Dermis microvascular lymphatic vessel endothelial cell (primary cell): ENCODE results near the gene GPR150. TPM values are rescaled to one million over a fixed set of nuclear protein-coding genes. Genes with fewer than 3 reads are reported as not detected.
"Not testable (repeated sequence)": the region's sequence is repeated elsewhere in the genome, so short reads cannot be mapped to it uniquely, and the experiment has no call there.

Experiments used
- DNase-seq, 2 donors: peaks; one replicate each; pipeline versions ENCODE4 v3.0.0 to v3.0.0-alpha.2; 2010; ENCODE audit warnings: low read depth in 2 of 2
- total RNA-seq: library from RNA; depleted of rRNA; stranded (reverse); fragments of >200 nt; gene quantifications from 2 replicates; pipeline ENCODE4 v1.2.1, GENCODE V29; 2014

Gene GPR150
- total RNA-seq, 1 donor from 2014 or later, result 0.13 TPM

DNA sequence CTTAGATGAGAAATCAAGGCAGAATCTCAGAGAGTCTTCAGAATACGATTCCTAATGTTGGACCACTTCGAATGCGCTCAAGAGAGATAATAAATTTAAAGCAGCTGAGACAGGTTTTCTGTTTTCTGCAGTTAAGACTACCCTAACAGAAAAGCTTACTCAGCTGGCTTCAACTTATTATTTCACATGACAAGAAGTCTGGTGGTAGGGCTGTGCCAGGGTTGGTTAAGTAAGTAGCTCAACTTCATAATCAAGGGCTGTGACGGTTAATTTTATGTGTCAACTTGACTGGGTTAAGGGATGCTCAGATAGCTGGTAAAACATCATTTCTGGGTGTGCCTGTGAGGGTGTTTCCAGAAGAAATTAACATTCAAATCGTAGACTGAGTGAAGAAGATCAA is 3.8 kb downstream of the GPR150 start:
- DNase-seq, result no peak

DNA sequence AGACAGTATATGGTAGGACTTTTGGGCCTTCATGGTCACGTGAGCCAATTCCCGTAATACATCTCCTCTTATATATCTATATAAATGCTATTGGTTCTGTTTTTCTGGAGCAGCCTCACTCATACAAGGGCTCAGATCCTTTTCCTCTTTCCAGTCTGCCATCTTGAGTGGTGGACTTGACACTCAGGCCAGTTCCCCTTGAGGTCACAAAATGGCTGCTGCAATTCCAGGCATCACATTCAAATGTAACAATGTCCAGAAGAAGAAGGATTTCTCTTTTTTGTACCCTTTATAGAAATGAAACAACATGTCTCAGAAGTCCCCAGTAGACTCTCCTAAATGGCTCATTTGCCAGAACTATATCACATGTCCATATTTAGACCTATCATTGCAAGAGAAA is 4.5 kb downstream of the GPR150 start:
- DNase-seq, result no peak

DNA sequence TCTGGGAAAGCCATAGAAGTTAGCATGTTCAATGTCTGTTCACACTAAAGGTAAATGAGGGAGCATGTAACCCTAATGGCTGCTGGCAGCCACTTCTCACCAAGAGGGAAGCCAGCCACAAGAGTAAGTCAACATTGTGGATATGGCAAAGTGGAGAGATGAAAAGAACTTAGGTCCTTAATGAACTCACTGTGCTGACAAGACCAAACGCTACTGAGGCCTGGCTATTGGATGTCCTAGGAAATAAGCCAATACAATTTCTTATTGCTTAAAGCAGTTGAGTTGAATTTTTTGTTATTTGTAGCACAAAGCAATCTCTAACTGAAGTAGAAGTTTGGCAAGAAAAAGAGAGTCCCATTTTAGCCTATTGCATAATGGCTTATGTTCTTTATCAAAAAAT is 6.8 kb downstream of the GPR150 start:
- no peak for DNase-seq

DNA sequence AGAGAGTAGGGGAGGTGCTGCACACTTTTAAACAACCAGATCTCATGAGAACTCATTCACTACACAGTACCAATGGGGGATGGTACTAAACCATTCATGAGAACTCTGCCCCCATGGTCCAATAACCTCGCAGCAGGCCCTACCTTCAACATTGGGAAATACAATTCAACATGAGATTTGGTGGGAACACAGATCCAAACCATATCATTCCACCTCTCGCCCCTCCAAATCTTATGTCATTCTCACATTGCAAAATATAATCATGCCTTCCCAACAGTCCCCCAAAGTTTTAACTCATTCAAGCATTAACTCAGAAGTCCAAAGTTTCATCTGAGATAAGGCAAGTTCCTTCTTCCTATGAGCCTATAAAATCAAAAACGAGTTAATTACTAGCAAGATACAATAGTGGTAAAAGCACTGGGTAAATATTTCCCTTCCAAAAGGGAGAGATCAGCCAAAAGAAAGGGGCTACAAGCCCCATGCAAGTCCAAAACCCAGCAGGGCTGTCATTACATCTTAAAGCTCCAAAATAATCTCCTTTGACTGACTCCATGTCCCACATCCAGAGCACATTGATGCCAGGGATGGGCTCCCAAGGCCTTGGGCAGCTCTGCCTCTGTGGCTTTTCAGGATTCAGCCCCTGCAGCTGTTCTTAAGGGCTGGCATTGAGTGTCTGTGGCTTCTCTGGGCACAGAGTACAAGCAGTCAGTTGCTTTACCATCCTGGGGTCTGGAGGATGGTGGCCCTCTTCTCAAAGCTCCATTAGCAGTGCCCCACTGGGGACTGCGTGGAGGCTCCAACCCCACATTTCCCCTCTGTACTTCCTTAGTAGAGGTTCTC is 8.3 kb downstream of the GPR150 start:
- no peak for DNase-seq

DNA sequence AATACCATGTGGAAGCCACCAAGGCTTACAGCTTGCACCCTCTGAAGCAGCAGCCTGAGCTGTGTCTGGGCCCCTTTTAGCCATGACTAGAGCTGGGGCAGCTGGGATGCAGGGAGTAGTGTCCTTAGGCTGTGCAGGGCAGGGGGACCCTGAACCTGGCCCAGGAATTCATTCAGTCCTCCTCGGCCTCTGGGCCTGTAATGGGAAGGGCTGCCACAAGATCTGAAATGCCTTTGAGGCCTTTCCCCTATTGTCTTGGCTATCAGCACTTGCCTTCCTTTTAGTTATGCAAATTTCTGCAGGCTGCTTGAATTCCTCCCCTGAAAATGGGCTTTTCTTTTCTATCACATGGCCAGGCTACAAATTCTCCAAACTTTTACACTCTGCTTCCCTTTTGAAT is 9.0 kb downstream of the GPR150 start:
- no peak for DNase-seq

DNA sequence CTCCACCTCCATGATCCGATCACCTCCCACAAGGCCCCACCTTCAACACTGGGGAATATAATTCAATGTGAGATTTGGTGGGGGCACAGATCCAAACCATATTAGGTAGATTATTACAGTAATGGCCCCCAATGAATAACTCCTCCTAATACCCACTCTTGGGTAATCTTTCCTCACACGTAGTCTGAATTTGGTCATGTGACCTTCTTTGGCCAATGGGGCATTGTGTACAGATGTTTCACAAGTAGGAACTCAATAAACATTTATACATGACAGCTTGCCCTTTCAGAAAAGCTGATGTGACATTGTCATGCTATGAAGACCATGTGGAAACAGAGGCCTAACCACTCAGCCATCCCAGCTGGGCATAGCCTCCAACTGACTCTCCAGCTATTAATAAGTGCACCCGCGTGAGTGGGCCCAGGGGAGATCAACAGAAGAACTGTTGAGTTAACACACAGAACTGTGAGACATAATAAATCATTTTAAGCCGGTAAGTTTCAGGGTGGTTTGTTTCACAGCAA is 10.6 kb downstream of the GPR150 start:
- no peak for DNase-seq

DNA sequence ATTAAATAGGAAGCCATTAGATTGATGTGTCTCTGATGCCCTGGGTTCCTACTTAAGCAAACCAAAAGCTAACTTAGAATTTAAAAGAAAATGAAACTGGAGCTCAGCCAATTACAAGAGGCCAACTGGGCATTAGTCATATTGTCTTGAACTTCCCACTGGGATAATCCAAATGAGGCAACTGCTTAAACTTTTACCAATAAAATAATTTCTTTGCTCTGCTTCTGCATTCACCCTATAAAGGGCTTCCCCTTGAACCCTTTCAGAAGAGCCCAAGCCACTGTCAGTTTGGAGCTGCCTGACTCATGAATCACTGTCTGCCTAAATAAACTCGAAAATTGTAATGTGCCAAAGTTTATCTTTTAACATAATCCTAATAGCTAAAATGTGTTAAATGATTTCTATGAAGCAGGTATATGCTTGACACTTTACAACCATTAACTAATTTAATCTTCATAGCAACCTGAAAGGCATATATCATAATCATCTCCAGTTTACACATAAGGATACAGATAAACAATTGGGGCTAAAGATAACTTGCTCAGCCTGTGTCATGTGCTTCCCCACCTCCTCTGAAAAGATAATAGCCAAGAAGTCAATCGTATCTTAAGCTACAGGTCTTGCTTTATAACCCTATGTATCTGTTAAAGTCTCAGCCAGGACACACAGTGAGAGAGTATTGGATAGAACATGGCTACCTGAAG is 11.5 kb downstream of the GPR150 start:
- peak in 1 of 2 donors; percentile 69 for DNase-seq

DNA sequence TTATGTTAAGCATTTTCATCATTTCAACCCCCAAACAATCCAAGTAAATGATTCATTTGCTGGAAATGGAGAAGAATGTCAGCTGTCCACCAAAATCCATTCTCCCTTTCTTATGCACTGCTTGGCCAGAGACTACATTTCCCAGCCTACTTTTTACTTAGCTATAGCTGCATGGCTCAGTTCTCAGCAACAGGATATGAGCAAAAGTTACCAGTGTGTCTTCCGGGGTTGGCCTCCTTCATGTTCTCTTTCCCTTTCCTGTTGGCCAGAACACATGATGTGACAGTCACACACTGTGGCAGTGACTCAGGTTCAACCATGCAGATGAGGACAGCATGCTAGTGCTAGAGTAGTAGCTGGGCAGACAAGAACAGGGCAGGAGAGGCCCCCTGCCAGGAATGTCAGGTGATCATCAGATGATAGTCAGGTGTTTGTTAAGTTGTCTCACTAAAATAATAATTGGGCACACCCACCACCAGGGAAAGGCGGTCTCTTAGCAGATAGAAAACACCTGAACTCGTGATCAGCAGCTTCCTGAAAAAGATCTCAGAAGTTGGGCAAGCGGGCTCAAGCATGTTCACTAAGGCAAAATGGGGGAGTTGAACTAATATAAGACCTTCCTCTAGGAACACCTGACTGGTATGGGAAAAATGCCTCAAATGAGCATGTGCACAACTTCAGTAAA is 12.2 kb downstream of the GPR150 start:
- DNase-seq, result peak; percentile 40 to 71

DNA sequence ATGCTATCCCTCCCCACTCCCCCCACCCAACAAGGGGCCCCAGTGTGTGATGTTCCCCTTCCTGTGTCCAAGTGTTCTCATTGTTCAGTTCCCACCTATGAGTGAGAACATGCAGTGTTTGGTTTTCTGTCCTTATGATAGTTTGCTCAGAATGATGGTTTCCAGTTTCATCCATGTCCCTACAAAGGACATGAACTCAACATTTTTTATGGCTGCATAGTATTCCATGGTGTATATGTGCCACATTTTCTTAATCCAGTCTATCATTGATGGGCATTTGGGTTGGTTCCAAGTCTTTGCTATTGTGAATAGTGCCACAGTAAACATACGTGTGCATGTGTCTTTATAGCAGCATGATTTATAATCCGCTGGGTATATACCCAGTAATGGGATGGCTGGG is 13.1 kb downstream of the GPR150 start:
- DNase-seq, result not testable (repeated sequence)

DNA sequence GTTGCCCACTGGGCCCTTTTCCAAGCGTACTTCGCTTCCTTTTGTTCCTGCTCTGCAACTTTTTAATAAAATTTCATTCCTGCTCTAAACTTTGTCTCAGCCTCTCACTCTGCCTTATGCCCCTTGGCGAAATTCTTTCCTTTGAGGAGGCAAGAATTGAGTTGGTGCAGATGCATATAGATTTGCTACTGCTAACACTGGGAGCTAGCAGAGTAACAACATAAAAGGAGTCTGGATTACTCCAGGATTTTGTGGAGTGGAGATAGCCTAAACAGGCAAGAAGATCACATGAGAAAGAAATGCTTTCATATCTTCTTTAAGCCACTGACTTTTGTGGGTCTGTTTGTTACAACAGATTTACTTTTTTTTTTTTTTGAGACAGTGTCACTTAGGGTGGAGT is 13.8 kb downstream of the GPR150 start:
- DNase-seq, result no peak

DNA sequence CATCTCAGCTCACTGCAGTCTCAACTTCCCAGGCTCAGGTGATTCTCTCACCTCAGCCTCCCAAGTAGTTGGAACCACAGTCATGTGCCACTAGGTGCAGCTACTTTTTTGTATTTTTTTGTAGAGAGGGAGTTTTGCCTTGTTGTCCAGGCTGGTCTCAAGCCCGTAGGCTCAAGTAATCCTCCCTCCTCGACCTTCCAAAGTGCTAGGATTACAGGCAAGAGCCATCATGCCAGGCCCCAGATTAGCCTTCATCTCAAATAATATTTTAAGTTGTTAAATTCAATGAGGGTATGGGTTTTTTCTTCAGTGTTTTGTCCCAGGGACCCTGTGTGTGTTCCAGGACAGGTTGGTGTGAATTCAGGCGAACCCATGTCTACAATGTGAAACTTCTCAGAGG is 14.2 kb downstream of the GPR150 start:
- no peak for DNase-seq

DNA sequence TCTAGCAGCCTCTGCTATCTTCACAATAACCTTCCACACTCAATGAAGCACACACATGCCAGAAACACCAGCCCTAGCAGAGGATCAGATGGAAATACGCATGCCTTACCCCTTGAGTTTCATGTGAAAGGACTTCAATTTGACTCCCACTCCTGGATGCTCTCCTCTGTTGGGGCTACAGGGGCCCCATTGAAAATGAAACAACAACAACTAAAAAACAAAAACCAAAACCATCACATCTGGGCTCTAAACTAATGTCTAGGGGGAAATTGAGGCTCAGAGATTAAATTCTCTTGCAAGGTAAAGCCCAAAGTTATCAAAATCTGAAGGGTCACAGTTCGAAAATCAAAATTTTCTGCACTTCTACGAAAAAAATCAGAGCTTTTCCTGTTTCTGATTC is 18.7 kb downstream of the GPR150 start:
- DNase-seq, result no peak

DNA sequence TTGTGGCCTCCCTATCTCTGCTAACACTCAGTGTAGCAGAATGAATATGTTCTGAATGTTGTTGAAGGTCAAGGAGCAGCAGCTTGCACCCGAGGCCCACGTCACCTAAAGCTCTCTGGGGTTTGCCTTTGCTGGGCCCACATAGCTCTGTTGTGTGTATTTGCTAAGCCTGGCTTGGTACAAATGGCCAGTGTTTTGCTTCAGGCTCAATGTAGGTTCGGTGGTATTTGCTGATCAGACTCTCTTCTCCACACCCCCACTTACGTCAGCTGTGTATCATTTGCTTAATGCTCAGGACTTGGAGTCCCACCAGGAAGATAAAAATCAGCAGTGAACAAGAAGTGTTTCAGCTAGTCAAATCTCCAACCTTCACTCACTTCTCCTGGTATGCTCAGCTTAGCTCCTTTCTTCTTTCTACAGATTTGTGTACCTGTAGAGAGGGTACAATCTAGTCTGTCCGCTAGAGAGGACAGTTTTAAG is 21.9 kb downstream of the GPR150 start:
- DNase-seq, result no peak

DNA sequence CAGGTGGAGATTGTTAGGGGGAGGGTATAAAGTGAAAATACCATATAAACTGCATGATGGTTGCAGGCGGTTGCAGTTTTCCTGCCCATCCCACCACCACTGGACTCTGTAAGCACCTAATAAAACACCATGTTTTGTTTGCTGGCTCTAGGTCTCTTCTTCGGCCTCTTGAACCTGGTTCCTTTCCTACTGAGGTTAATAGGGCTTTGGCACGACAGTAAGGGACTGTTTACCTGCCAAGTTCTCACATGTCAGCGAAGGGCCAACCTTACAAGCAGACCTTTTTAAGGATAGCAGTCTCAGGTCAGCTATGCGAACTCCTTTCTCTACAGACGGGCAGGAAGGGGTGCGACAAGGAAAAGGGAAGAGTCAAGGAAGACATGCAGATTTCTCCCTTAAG is 23.3 kb downstream of the GPR150 start:
- DNase-seq, result no peak

DNA sequence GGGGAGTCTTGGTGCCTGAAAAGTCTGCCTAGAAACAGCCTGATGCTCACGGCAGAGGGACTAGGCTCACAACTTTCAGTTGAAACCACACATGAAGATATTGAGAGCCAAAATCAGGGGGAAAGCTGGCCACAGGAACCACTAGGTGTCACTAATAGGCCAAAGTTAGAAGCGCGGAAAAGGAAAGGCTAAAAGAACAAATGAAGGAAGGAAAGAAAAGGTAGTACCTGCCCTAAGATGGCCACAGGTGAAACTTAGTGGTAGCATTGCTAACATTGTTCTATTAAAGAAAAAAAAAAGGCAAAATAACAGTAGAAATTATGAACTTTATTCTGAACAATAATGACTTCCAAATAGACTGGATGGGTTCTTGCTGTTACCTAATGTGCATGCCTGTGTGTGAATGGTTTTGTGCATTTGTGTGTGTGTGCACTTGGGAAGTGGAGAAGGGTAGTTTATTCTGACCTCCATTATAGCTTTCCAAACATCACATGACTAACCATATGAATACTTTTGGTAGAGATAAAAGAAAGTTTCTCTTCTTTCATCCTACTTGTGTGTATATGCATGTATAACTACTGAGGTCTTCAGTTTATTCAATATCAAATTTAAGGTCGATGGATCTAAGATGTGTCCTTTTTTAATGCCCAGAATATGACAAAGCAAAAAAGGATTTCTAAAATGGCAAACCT is 24.6 kb downstream of the GPR150 start:
- peak in 1 of 2 donors; percentile 58 for DNase-seq

DNA sequence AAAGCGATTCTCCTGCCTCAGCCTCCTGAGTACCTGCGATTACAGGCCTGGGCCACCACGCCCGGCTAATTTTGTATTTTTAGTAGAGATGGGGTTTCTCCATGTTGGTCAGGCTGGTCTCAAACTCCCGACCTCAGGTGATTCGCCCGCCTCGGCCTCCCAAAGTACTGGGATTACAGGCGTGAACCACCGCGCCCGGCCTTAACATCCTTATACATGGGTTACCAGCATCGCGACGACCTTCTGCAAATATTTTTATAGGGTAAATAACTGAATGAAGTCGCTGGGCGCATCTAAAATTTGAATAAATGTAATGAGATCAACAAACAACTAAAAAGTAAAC is 26.3 kb downstream of the GPR150 start:
- DNase-seq, result not testable (repeated sequence)

DNA sequence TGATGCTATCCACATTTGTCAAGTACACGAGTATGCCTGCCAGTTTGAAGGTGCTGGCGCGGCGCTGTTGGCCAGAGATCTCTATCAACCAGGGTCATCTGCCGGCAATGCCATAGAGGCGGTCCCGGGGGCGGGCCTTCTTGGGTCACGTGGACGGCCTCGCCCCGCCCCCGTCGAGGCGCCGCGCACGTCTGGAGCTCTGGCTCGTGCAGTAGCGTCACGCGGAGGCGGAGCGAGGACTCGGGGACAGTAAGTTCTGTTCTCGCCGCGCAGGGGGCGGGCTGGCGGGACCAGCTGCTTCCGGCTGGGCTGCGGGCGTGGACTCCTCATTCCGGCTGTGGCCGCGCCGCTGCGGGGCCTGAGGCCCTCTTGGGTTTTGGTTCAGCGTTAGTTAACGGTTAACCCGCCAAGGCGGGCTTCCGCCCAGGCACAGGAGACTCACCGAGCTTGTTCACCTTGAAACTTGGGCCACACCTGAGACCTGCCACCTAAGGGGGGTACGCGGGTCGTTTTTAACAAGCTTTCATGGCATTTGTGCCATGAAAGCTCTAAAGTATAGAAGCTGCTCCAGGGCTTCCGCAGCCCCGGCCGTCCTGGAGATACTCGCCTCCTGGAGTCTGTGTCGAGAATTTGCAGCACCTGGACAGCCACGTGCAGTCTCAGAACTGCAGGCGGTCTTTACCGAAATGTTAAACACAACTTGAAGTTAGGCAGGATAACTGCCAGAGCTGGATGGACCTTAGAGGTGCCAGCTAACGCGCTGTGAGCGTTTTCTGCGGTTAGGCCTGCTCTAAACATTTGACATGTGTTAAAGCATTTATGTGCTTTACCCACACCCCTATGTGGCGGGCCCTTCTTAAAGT is 26.9 kb downstream of the GPR150 start, which contains the start of gene RFESD:
RFESD (plus strand) TSS at position 209 of the 863 bp plus-strand sequence. CDS start 5,495 bp downstream, outside the sequence.
- peak; percentile 70 to 93 for DNase-seq

DNA sequence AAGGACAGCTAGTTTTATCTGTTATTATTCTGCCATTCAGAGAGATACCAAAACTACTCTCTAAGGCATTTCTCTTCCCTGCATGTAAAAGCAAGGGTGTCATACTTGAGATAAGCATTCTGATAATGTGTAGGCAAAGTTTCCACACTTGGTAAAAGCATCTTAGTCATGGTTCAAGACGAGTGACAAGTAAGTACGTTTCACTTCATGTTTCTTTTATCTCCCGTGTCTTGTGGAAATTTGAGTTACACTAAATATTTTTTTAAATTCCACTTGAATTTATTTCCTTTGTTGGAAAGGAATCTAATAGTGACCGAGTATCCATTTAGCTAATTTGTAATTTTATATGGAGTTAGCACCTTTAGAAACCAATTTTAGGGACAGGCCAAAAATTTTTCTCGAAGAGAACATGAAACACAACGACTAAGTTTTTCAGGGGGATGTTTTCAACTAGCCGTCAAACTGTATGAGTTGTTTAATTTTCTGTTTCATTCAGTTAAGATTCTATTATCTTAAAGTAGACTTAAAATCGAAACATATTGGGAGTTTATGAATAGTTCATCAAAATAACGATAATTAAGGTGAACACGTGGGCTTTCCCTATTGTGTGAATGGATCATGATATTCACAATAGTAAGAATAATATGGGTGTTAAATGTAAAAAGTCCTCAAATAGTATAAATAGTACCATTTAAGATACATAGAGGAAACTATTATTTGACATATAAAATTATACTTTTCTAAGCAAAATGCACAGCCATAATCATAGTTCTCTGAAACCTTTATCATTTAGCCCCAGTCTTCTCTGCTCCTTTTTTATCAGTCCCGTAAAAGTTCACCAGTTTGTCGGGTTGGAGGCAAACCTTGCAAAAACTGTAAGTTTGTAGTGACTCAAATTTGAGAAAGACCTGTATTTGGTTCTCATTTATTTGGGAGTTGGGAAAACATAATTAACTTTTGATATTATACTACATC is 28.3 kb downstream of the GPR150 start:
- no peak for DNase-seq

DNA sequence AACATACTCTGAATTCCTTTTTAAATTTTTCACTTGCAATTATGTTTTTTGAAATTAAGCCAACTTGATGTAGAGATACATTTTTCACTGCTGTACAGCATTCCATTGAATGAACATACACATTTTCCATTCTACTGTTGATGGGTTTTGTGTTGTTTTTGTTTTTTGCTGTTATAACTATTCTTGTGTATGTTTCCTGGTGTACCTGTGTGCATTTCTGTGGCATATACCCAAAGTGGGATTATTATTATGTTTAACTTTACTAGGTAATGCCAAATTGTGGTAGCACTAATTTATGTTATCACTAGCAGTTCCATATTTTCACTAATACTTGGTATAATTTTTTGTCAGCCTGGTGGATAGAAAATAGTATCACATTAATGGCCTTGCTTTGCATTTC is 29.4 kb downstream of the GPR150 start:
- no peak for DNase-seq
